Right renal cortex interstitium (tissue), 3 donors: ENCODE results near the gene POU3F2. TPM values are rescaled to one million over a fixed set of nuclear protein-coding genes. Genes with fewer than 3 reads are reported as not detected.

ENCODE experiments used
- DNase-seq, 3 donors: peaks; one replicate each; pipeline ENCODE4 v3.0.0-alpha.2; 2013; ENCODE audit warnings: low read depth in 3 of 3, low spot score in 2 of 3
- polyA plus RNA-seq, 3 donors: library from polyadenylated mRNA; unstranded; fragments of 120-200 nt; gene quantifications; one replicate each; pipeline ENCODE4 v1.2.1, GENCODE V29; 2013; ENCODE audit not compliant: insufficient read length in 3 of 3

Gene POU3F2
- polyA plus RNA-seq, 3 donors: 0.08 to 0.10 (median 0.10) TPM

GRCh38 chr6:98828941-98829411 is 5.4 kb upstream of the POU3F2 start:
- DNase-seq: no peak

GRCh38 chr6:98830146-98830545 is 4.2 kb upstream of the POU3F2 start:
- DNase-seq: no peak

GRCh38 chr6:98831057-98831958 is 3.1 kb upstream of the POU3F2 start:
- DNase-seq: no peak

GRCh38 chr6:98831959-98832283 is 2.5 kb upstream of the POU3F2 start:
- DNase-seq: no peak

- DNase-seq: no peak
These were observed 1.9 kb upstream of the POU3F2 start for GRCh38 chr6:98832284-98833056.

- DNase-seq: no peak
These were observed 1.4 kb upstream of the POU3F2 start for GRCh38 chr6:98833057-98833306.

GRCh38 chr6:98833307-98834059 is 891 bp upstream of the POU3F2 start:
- DNase-seq: no peak

GRCh38 chr6:98835149-98836024 is 1.0 kb downstream of the POU3F2 start:
- DNase-seq: no peak

GRCh38 chr6:98836025-98836961 is 1.9 kb downstream of the POU3F2 start:
- no peak for DNase-seq

- no peak for DNase-seq
These were observed 2.9 kb downstream of the POU3F2 start for GRCh38 chr6:98836962-98837944.

- DNase-seq: no peak
These were observed 3.7 kb downstream of the POU3F2 start for GRCh38 chr6:98838032-98838431.

GRCh38 chr6:98838975-98839374 is 4.6 kb downstream of the POU3F2 start:
- DNase-seq: no peak

- DNase-seq: no peak
These were observed 5.5 kb downstream of the POU3F2 start for GRCh38 chr6:98839781-98840361.

GRCh38 chr6:98840385-98840784 is 6.0 kb downstream of the POU3F2 start:
- no peak for DNase-seq

GRCh38 chr6:98840996-98841513 is 6.7 kb downstream of the POU3F2 start:
- no peak for DNase-seq

GRCh38 chr6:98841621-98842341 is 7.4 kb downstream of the POU3F2 start:
- DNase-seq: no peak
